Testis (tissue), 3 donors: Measurements from ENCODE around the gene TRIM41. TPM values are rescaled to one million over a fixed set of nuclear protein-coding genes. Genes with fewer than 3 reads are reported as not detected.

Experiments used
- DNase-seq: peaks from one replicate; pipeline ENCODE4 v3.0.0-alpha.2; 2019
- H3K27ac ChIP-seq, 2 donors: fragments of 200-600 bp; sonication (generic); one replicate each; pipeline ENCODE4 v1.5.1; 2019
- H3K27me3 ChIP-seq: fragments of 200-600 bp; sonication (generic); one replicate; pipeline ENCODE4 v1.5.1; 2019
- H3K36me3 ChIP-seq: fragments of 200-600 bp; sonication (generic); one replicate; pipeline ENCODE4 v1.5.1; 2017; ENCODE audit warnings: low read depth; ENCODE audit errors: missing control alignments
- H3K4me1 ChIP-seq: fragments of 200-600 bp; sonication (generic); one replicate; pipeline ENCODE4 v1.5.1; 2019
- H3K4me3 ChIP-seq, 2 donors: fragments of 200-600 bp; sonication (generic); one replicate each; pipeline ENCODE4 v1.5.1; 2017 to 2019
- H3K9me3 ChIP-seq: fragments of 200-600 bp; sonication (generic); one replicate; pipeline ENCODE4 v1.5.1; 2017
- CTCF ChIP-seq, 3 experiments: fragments of 450-650 bp in 2 of 3; fragments of 200-600 bp in 1 of 3; sonication (generic) in 1 of 3; IDR thresholded peaks; one replicate each; pipeline ENCODE4 v1.5.1; 2016 to 2019; ENCODE audit warnings: antibody characterized with exemption in 3 of 3, mild to moderate bottlenecking in 2 of 3, moderate library complexity in 1 of 3
- POLR2A ChIP-seq: fragments of 450-650 bp; IDR thresholded peaks from one replicate; pipeline ENCODE4 v1.6.1; 2017; ENCODE audit warnings: antibody characterized with exemption, mild to moderate bottlenecking, moderate library complexity
- WGBS, 2 donors: methylation state at CpG; one replicate each; pipeline ENCODE4 v1.1.5; 2018; 5-methylcytosine and 5-hydroxymethylcytosine counted together
- intact Hi-C: fragments of 100-400 bp; cut with DNase I; formaldehyde crosslinking; loops from one replicate; pipeline ENCODE4 v1.15.1; 2023; ENCODE audit warnings: low total_unique reads
- polyA plus RNA-seq: library from polyadenylated mRNA; stranded (reverse); fragments of 350-450 nt; fragmentation: Illumina TruSeq; extraction: RNeasy Lipid Tissue Mini Kit (QIAGEN cat#74804); gene quantifications from one replicate; pipeline ENCODE4 v1.2.3, GENCODE V29; 2014; ENCODE audit warnings: low read depth, low replicate concordance; ENCODE audit not compliant: insufficient read depth
- total RNA-seq, 2 donors: library from RNA; depleted of rRNA; stranded (reverse); fragments of >200 nt; gene quantifications; one replicate each; pipeline ENCODE4 v1.2.3, GENCODE V29; 2016

The TRIM41 gene
- total and polyA plus RNA-seq, 3 donors from 2014 or later, result 39.6 to 61.5 (median 53.1) TPM

GRCh38 chr5:181231432-181231831, 8.4 kb downstream of the TRIM41 start:
- Histone ChIP-seq H3K27ac (no peak overlapping the region), H3K4me1 (no peaks in the 10 kb centered on the region), H3K9me3 (no peaks in the 10 kb centered on the region), H3K36me3 (no peaks in the 10 kb centered on the region), H3K27me3 (no peaks in the 10 kb centered on the region), H3K4me3 (no peak overlapping the region)
- intact Hi-C loops, result no loop called here
- WGBS, 2 donors, result 88 to 91% methylated on average over 4 to 7 of the region's 7 CpGs
- no peak for DNase-seq
- TF ChIP-seq CTCF (IDR thresholded peaks at IDR 0.05) (no peak), POLR2A (no peak)

GRCh38 chr5:181232593-181232992, 9.5 kb downstream of the TRIM41 start:
- H3K9me3 ChIP-seq, result no peaks in the 10 kb centered on the region
- DNase-seq, result no peak
- 88 to 89% methylated on average over 9 to 18 of the region's 18 CpGs for WGBS, 2 donors
- no peak for TF ChIP-seq POLR2A
- TF ChIP-seq CTCF (IDR thresholded peaks at IDR 0.05), result no peak
- no peak overlapping the region for H3K27ac ChIP-seq
- H3K36me3 ChIP-seq, result no peaks in the 10 kb centered on the region
- H3K27me3 ChIP-seq, result no peaks in the 10 kb centered on the region
- intact Hi-C loops, result no loop called here
- H3K4me3 ChIP-seq, result no peak overlapping the region
- no peaks in the 10 kb centered on the region for H3K4me1 ChIP-seq

- Histone ChIP-seq H3K4me1 (no peaks in the 10 kb centered on the region), H3K27me3 (no peaks in the 10 kb centered on the region), H3K9me3 (no peaks in the 10 kb centered on the region), H3K36me3 (no peaks in the 10 kb centered on the region), H3K27ac (no peak overlapping the region), H3K4me3 (no peak overlapping the region)
- DNase-seq, result no peak
- intact Hi-C loops, result no loop called here
- 86 to 87% methylated on average over 16 of the region's 16 CpGs for WGBS, 2 donors
- TF ChIP-seq POLR2A (no peak), CTCF (IDR thresholded peaks at IDR 0.05) (no peak)
Measured at GRCh38 chr5:181233088-181233800, 10.2 kb downstream of the TRIM41 start.

- Histone ChIP-seq H3K4me3 (no peak overlapping the region), H3K27me3 (no peaks in the 10 kb centered on the region), H3K27ac (no peak overlapping the region), H3K4me1 (no peaks in the 10 kb centered on the region), H3K36me3 (no peaks in the 10 kb centered on the region), H3K9me3 (no peaks in the 10 kb centered on the region)
- 94 to 96% methylated on average over 17 to 24 of the region's 24 CpGs for WGBS, 2 donors
- TF ChIP-seq CTCF (IDR thresholded peaks at IDR 0.05) (no peak), POLR2A (no peak)
- DNase-seq, result no peak
- intact Hi-C loops, result no loop called here
Measured at GRCh38 chr5:181233801-181234454, 10.8 kb downstream of the TRIM41 start.
